Measurements from ENCODE around the gene RBM20. TPM values are rescaled to one million over a fixed set of nuclear protein-coding genes. Genes with fewer than 3 reads are reported as not detected.

Gene RBM20
- total RNA-seq, 2 donors from 2014 or later: 7.8 to 13.9 TPM

DNA sequence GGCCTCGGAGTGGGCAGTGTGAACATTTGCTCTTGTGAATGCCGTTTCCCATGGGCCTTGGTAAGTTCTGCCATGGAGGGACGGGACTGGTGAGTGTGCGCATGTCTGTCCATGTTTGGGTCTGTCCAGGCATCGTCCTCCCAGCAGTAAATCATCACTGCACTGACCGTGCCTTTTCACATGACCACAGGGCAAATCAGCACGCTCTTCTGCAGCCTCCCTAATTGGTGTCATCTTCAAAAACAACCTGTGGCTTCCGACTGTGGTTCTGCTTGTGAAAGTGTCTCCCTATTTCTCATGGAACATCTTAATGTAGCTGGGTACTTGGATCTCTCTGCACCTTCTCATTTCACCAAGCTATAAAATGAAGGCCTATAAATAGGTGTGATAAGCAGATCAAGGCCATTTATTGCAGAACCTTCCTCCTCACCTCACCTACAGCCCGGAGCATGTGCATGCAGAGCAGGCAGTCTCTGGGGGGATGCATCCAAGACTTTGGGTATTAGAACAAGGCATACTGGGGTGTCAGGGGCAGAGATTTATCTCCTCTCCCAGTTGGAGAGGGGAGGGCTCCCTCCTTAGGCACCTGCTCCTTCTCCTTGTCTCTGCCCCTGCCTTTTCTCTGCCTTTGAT lies 77.4 kb downstream of the RBM20 start:
- Histone ChIP-seq H3K4me3 (no peak overlapping the region), H3K9me3 (no peaks in the 10 kb centered on the region), H3K27me3 (replicated peaks; ENCODE audit: insufficient read depth) (no peaks in the 10 kb centered on the region), H3K4me1 (ENCODE audit: control insufficient read depth in 1 of 2, low read depth in 2 of 2) (no peaks in the 10 kb centered on the region), H3K36me3 (no peaks in the 10 kb centered on the region), H3K27ac (no peak overlapping the region)
- TF ChIP-seq, protein P1, sequence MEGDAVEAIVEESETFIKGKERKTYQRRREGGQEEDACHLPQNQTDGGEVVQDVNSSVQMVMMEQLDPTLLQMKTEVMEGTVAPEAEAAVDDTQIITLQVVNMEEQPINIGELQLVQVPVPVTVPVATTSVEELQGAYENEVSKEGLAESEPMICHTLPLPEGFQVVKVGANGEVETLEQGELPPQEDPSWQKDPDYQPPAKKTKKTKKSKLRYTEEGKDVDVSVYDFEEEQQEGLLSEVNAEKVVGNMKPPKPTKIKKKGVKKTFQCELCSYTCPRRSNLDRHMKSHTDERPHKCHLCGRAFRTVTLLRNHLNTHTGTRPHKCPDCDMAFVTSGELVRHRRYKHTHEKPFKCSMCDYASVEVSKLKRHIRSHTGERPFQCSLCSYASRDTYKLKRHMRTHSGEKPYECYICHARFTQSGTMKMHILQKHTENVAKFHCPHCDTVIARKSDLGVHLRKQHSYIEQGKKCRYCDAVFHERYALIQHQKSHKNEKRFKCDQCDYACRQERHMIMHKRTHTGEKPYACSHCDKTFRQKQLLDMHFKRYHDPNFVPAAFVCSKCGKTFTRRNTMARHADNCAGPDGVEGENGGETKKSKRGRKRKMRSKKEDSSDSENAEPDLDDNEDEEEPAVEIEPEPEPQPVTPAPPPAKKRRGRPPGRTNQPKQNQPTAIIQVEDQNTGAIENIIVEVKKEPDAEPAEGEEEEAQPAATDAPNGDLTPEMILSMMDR (IDR thresholded peaks at IDR 0.05): no peak
- no peak for DNase-seq (ENCODE audit: low spot score)
- no peak for ATAC-seq (ENCODE audit: insufficient number of reproducible peaks, low FRiP score, low read depth)

DNA sequence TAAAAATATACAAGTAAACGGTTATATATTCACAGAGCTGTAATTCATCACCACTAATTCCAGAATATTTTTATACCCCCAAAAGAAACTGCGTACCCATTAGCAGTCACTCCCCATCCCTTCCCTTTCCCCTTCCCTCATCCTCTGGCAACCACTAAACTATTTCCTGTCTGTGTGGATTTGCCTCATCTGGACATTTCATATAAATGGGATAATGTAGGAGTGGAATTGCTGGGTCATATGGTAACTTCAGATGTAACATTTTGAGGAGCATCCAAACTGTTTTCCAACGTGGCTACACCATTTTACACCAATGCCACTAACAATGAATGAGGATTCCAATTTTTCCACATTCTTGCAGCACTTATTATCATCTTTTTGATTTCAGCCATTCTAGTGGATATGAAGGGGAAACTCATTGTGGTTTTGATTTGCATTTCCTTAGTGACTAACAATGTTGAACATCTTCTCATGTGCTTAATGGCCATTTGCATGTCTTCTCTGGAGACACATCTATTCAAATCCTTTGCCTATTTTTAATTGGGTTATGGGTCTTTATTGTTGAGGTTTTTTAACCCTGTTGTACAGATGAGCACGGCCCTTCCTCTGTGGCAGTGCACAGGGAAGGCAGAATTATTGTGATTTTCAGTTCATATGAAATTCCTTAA lies 79.2 kb downstream of the RBM20 start:
- no peak for DNase-seq (ENCODE audit: low spot score)
- Histone ChIP-seq H3K27me3 (replicated peaks; ENCODE audit: insufficient read depth) (no peaks in the 10 kb centered on the region), H3K4me3 (no peak overlapping the region), H3K4me1 (ENCODE audit: control insufficient read depth in 1 of 2, low read depth in 2 of 2) (no peaks in the 10 kb centered on the region), H3K9me3 (no peaks in the 10 kb centered on the region), H3K36me3 (no peaks in the 10 kb centered on the region), H3K27ac (no peak overlapping the region)
- ATAC-seq (ENCODE audit: insufficient number of reproducible peaks, low FRiP score, low read depth): no peak
- TF ChIP-seq, protein P1 (IDR thresholded peaks at IDR 0.05): no peak

DNA sequence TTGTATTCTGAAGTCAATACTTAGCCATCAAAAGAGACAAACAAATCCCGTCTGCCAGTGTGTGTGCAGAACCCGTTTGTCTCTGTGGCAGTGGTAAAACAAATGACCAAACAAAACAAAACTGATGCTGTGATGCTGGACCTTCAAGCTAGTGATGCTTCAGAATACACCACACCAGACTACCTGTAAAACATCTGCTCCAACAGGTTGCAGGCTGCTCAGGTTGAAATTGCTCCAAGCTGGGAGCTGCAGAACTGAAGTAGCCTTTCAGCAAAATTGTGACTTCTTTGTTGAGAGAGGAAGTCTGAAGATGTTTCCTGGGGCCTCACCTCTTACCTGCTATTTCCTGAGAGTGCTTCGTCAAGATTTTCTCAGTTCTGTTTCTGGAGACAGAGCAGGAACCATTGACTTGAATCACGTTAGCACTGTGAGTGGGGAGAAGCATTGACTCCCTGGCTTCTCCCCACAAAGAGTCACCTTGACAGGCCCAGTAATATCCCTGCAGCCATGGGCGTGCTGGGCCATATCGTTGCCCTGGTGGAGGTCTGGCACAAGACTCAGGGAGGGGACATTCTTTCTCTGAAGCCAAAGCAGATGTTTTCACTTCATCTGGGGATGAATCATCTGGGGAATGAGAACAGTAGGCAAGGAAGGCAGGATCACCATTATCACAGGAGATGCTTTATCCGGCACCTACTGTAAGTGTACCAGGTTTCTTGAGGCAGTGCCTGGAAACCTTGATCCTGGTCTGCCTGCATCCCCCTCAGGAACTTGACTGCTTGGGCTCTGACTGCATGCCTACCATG lies 80.2 kb downstream of the RBM20 start:
- no peaks in the 10 kb centered on the region for H3K36me3 ChIP-seq
- H3K27ac ChIP-seq: no peak overlapping the region
- ATAC-seq (ENCODE audit: insufficient number of reproducible peaks, low FRiP score, low read depth) (no peak), DNase-seq (ENCODE audit: low spot score) (no peak)
- no peaks in the 10 kb centered on the region for H3K9me3 ChIP-seq
- no peak overlapping the region for H3K4me3 ChIP-seq
- H3K27me3 ChIP-seq (replicated peaks; ENCODE audit: insufficient read depth): no peaks in the 10 kb centered on the region
- H3K4me1 ChIP-seq (ENCODE audit: control insufficient read depth in 1 of 2, low read depth in 2 of 2): no peaks in the 10 kb centered on the region
- TF ChIP-seq, protein P1 (IDR thresholded peaks at IDR 0.05): no peak

DNA sequence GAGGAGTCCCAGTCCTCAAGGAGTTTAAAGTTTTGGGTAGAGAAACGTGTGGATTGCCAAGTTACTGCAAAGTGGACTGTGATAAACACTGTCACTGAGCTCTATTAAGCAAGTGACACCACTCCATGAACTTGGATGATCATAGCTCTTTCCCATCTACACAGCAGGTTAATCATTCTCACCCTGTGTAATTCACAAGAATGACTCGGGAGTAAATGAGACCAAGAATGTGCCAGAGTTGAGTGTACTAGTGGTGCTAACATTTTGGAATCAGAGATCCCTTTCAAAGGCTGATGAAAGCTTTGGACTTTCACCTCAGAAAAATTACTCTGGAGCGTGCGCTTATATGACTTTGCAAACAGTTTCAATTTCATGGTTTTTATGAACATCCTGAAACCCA lies 80.8 kb downstream of the RBM20 start:
- TF ChIP-seq, protein P1 (IDR thresholded peaks at IDR 0.05): no peak
- ATAC-seq (ENCODE audit: insufficient number of reproducible peaks, low FRiP score, low read depth): no peak
- Histone ChIP-seq H3K27me3 (replicated peaks; ENCODE audit: insufficient read depth) (no peaks in the 10 kb centered on the region), H3K4me3 (no peak overlapping the region), H3K27ac (no peak overlapping the region), H3K9me3 (no peaks in the 10 kb centered on the region), H3K4me1 (ENCODE audit: control insufficient read depth in 1 of 2, low read depth in 2 of 2) (no peaks in the 10 kb centered on the region), H3K36me3 (no peaks in the 10 kb centered on the region)
- DNase-seq (ENCODE audit: low spot score): no peak
